Skin of body (tissue), 2 donors: ENCODE data around the gene FKBP7. TPM values are rescaled to one million over a fixed set of nuclear protein-coding genes. Genes with fewer than 3 reads are reported as not detected.
A peak's percentile ranks its signal among the peaks of the same experiment; 100 is the strongest.
"Not testable (repeated sequence)": the region's sequence is repeated elsewhere in the genome, so short reads cannot be mapped to it uniquely, and the experiment has no call there.

ENCODE experiments used
- DNase-seq: peaks from one replicate; lab custom pipeline; 2025; lab: John Stamatoyannopoulos, UW
- total RNA-seq: library from RNA; depleted of rRNA; stranded (reverse); fragments of >200 nt; gene quantifications from one replicate; pipeline ENCODE4 v1.2.3, GENCODE V29; 2014

FKBP7 gene
- total RNA-seq, 1 donor from 2014 or later, result 55.9 TPM

DNA sequence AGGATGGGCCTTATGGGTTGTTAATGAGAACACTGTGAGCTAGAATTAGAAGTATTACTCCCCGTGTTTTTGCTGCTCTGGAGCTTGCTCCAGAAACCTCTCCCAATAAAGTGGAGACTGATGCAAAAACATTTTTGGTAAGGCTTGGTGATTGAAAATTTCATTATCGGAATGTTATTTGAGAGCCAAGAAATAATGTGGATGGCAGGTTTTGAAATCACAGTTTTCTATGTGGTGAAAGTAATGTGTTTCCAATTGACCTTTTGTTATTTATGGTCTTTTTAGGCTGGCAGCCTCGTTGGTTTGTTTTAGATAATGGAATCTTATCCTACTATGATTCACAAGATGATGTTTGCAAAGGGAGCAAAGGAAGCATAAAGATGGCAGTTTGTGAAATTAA lies 7.0 kb upstream of the FKBP7 start:
- no peak for DNase-seq

DNA sequence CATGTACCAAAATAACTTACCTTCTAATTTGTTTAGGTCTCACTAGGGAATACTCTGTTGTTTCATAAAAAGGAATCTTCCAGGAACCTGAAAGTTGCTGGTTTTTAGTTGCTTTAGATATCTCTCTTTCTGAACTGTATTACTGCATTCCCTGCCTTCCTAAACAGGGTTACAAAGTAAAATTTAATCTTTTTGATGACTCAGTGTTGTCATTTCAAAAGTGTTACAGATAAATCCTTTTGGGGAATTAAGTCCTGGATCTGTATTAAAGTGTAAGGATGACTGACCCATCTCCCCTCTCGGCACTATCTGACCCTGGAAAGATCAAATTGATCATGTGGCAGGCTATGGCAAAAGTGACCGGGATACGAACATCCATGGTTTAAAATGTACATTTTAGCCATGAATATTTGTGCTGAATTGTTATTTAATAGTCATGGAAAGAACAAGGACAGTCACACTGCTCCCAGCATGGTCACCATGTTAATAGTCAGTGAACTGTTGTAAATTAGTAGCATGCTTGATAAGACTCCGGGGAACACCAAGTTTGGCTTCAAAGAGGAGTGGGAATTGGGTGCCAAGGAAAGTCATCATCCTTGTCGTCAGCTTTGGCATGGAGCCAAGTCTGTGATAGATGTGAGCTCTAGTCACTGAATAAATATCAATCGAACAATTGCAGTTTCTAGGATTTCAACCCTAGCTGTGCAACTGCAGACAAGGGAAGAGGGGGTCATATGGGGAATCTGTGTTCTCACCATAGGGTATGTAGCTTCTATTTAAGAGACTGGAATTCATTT lies 6.0 kb upstream of the FKBP7 start:
- DNase-seq, result no peak

DNA sequence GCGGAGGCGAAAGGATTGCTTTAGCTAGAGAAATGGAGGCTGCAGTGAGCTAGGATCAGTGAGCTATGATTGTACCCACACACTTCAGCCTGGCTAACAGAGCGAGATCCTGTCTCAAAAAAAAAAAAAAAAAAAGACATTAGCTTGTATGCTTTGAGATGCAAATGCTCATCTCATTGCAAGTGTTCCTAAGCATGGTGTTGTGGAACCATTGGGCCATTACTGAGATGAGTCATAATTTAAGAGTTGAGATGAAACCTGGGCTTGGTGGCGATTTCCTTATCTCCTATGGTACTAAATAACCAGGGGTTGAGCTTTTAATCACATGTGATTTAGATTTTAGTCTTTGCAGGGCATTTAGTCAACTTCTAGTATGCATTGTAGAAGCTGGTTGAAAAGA lies 4.0 kb upstream of the FKBP7 start:
- DNase-seq, result no peak

DNA sequence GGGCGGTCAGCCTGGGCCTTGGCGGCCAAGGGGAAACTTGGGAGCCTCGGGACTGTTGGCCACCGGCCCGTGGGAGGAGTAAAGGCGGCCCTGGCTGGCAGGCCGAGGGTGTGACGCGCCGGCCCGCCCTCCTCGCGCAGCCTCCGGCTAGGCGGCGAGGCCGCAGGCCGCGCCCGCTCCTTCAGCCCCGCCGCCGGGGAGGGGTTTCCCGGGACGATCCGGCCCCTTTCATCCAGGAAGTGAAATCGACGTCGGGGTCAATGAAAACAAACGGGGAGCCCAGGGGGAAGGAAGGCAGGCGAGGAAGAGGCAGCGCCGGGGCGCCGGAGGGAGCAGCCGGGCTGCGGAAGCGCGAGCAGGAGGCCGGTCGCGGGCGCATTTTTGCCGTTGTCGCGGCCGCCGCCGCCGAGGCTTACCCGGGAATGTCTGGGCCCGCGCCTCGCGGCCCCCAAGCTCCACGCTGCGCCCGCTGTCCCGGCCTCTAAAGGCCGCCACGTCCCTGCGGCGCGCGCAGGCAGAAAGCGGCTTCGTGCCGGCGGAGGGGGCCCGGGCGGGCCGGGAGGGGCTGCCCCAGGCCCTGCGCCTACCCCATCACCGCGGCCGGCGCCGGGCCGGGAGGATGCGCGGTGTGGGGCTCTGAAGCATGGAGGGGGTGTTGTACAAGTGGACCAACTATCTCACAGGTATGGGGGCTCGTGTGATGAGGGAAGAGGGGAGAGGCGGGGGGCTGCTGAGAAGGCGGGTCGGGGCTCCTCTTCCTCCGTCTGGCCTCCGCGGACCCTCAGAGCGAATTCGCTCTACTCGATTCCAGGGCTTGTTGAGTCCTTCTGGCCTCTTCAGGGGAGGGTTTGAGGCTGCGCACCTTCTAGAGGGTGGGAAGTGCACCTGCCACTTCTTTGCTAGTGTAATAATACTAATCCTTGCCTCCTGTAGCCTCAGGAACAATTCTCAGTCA lies 2.1 kb upstream of the FKBP7 start, which contains the start of gene PLEKHA3:
Gene PLEKHA3, plus strand, starts transcription at position 231 of the 955 bp plus-strand sequence. Its CDS starts 413 bp downstream, at position 644.
- DNase-seq, result peak; percentile 88

DNA sequence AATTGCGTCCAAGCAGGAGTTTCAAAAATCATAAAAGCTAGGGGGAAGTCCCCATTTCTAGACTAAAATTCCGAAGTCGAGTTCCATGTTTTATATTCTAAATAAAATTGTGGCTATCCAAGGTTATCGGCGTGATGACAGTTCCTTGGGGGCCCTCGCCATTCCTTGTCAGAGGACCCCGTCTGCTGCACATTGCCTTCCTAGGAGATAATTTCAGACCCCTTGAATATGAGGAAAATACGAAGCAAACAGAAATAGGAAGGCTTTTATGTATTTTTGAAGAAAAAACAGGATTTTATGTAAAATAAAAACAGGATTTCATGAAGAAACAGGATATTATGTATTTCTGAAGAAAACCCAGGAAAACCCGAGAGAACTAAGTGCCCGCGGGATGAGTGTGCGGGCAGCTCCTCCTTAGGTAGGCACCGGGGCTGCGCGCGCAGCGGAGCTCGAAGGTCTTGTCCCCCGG lies 1.4 kb upstream of the FKBP7 start:
- DNase-seq, result no peak

DNA sequence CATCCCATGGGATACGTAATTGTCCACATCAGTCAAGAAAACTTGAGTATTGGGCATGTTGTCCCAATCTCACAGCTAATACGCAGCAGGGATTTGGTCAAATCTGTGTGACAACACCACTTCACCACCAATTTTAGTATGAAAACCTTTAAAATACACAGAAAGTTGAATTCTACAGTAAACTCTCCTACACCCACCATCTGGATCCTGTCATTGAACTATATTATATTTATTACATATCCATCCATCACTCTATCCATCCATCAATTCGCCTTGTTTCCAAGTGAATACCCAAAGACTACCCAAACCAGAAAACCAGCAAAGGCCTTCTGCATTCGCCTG lies 846 bp upstream of the FKBP7 start:
- DNase-seq, result no peak

DNA sequence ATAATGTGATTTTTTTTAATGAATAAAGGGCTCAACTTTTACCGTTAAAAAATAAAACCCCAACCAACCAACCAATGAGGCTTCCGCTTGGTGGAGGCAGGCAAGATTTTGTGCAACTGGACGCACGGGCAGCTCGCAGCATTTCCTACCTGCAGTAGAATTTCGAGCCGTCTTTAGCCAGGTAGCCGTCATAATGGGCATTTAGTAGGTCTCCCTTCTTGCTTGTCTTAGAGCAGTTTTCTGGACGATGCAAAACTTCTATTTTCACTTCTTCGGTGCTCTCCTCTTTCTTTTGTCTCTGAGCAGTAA lies 316 bp downstream of the FKBP7 start:
- no peak for DNase-seq

DNA sequence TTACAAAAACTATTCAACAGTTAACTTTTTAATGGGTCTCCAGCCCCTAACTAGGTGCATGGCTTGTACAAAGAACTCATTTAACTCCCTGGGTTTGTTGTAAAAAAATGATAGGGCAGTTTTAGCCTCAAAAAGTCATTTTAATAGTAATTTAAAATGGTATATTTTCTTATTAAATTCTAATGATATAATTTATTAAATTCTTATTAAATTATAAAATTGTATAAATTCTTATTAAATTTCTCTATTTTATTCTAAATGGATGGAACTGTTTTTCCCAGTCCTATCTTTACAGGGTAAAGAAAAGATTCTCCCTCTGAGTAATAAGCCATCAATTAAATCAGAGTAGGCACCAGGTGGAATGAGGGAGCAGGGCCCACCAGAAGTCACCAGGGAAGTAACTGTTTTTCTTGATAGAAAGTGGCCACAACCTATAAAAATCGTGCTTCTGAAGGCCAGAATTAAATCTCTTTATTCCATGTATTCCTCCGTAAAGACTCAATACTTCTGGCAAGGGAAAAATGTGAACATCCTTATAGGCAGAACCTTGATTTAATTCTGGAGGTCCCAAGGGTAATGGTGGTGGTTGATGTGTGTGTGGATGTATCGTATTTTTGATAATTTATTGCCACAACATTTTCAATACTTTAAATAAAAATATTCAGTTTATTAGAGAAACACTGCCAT lies 814 bp downstream of the FKBP7 start:
- DNase-seq, result peak; percentile 37

DNA sequence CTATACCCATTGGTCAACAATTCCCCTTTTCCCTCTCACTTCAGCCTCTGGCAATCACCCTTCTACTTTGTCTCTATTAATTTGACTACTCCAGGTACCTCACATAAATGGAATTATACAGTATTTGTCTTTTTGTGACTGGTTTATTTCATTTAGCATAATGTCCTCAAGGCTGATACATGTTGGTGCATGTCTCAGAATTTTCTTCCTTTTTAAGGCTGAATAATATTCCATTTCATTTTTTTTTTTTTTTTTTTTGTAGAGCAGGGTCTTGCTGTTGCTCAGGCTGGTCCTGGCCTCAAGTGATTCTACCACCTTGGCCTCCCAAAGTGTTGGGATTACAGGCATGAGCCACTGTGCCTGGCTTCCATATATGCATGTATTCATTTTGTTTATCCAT lies 1.9 kb downstream of the FKBP7 start:
- no peak for DNase-seq

DNA sequence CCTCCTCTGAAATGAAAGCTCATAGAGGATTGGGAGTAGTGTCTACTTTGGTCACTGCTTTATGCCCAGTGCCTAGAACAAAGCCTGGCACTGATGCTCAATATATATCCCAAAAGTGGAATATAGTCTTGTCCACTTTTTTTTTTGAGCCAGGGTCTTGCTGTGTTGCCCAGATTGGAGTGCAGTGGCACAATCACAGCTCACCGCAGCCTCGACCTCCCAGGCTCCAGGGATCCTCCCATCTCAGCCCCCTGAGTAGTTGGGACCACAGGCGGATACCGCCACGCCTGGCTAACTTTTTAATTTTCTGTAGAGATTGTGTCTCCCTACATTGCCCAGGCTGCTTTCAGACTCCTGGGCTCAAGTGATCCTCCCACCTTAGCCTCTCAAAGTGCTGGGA lies 3.8 kb downstream of the FKBP7 start:
- no peak for DNase-seq

DNA sequence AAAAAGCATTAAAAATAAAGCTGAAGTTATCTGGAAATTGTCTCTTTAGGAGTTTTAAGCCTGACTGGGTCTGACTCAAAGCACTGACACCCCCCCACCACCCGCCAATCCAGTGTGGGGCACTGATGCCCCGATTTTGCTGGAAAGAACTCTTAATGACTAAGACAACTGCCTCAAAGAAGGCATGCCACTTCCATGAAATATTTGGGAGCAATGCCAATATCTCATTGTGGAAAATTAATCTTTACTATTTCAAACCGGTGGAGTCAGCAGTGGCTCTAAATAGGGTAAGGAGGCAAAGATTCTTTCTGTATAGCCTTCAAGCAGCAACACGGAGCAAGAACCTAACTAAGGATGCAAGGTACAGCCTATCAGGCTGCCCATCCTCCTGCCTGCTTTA lies 4.5 kb downstream of the FKBP7 start:
- no peak for DNase-seq

DNA sequence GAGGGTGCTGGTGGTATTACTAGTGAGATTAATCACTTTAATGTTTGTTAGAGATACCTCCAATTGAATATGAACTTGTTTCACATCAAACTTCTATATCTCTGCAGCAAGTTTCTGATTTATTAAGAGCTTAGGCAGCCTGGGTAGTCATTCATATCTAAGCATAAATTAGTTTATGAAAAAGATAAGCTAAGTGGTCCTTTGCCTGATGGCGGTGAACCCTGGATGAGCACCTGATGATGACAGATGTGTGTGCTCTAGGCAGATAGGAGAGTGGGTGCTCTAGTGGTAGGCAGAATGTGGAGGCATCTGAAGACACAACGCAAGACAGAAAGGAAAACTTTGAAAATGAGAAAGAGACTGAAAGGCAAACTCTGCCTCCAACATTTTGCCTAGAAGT lies 5.0 kb downstream of the FKBP7 start:
- DNase-seq, result no peak

DNA sequence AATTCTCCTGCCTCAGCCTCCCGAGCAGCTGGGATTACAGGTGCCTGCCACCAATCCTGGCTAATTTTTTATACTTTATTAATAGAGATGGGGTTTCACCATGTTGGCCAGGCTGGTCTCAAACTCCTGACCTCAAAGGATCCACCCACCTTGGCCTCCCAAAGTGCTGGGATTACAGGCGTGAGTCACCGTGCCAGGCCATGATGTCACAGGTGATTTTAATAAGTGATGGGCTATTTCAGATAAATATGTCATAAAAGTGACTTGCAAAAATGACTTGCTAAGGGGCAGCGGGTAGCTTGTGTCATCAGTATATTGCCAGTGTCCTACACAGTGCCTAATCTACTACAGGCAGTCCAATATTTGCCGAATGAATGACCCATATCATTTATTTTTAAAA lies 7.1 kb downstream of the FKBP7 start:
- DNase-seq, result not testable (repeated sequence)

DNA sequence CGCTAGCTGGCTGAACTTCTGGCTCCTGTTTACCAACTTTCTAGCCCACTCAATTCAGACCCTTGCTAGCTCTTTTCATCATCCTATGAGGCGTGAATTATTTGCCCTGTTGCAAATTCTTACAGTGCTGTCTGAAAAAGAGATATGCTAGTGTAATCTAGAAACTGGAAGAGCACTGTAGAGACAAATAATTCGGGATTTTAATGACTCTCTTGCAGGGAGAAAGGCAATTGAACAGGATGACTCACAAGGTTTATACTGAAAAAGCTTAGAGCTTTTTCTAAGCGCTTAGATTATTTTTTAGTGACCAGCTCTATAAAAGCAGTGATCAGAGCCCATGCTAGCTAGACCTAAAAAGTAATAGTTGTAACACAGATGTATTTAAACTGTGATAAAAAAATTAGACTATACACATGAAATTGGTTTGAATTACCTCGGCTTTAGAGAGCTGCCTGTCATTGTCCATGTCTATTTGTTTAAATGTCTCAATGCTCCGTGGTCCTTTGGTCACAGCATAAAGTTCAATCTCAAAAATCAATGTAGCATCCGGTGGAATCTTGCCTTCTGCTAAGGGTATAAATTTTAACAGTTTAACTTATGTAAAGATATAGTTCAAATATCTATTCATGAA lies 9.1 kb downstream of the FKBP7 start:
- DNase-seq, result no peak

DNA sequence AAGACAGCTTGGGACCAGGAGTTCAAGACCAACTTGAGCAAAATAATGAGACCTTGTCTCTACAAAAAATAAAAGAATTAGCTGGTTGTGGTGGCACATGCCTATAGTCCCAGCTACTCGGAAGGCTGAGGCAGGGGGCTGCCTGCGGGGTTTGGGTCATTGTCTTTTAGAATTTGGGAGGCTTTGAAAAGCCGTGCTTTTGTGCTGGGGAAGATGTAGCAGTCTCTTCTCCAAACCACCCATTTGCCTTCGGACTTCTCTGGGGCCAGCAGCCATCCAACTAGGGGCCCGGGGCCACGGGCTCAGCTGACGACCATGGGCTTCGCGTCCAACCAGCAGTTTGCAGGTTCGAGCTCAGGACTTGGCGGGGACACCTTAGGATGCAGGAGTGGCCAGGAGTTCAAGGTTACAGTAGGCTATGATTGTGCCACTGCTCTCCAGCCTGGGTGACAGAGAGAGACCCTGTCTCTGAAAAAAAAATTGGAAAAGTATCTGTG lies 21.0 kb downstream of the FKBP7 start:
- no peak for DNase-seq

DNA sequence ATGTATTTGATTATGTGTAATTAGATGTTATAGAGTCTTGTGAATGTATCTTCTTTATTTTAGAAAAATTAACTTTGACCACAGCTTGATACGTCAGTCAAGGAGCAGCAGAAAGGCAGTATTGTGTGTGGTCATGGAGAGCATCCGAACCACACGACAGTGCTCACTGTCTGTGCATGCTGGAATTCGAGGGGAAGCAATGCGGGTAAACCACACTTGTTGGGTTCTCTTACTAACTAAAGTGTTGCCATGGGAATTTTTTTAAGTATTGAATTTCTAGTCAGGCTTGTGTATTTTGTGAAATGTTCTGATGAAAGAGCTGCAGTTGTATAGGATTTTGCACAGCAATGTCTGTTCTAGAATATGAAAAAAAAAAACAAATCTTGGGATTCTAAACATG lies 22.5 kb downstream of the FKBP7 start:
- no peak for DNase-seq

DNA sequence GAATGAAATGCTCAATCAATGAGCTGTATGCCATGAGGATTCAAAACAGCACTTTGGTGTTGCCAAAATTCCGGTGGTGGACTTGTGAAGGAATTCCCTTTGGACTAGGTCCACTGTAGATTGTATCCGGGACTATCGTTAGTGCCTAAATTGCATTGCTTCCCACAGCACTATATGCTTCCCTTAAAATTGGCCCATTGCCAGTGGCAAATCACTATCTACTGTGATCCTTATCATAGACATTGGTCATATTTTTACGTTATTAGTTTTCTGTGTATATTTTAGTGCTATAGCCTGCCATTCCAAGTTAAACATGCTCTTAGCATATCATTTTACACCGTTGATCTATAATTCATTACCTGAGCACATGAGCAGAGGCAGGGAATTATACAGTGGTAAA lies 25.5 kb downstream of the FKBP7 start:
- DNase-seq, result no peak

DNA sequence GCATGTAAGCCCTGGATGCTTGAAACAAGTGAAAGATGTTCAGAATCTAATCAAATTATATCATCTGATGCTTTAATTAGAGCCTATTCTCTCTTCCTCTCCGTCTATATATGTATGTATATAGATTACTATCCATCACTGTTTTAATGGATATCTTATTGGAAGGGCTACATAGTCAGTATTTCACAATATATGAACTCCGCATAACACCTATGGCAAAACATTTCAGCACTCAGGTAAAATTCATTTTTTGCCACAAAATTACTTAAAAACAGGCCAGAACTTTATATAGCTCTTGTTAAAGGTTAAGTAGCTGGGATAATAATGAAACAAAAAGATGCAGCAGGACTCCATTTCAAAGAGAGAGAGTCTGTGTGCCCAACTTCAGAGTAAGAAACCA lies 26.1 kb downstream of the FKBP7 start:
- DNase-seq, result no peak

DNA sequence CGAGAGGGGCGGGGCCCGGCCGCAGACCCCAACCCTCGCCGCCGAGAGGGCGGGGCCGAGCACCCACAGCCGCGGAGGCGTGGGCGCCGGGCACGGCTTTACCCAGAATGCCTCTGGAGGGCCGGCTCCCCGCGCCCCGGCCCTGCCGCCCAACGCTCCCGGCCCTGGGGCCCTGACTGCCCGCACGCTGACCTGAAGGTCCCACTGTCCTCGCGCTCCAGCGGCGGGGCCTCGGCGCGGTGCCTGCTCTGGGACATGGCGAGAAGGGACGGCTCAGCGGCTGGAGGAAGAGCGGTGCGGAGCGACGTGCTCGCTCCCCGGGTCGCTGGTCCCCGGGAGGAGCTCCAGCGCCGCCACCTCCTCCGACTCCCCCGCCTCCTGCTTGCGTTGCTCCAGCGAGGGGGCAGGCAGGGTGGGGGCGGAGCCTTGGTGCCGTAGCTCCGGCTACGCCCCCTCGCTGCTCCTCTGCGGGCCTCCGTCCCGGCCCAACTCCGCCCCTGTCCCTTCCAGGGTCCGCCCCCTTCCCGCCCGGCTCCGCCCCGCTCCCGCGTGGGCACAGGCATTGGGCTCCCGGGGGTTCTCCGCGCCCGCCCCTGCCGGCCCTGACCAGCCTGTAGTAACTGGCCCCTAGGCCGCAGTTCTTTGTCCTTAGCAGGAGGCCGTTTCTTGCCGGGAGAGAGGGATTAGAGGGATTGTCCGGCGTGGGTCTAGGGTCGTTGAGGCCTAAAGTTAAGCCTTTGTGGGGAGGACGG lies 27.4 kb downstream of the FKBP7 start, which contains the start of the genes PJVK and PRKRA:
Gene PJVK, plus strand, starts transcription at position 605 of the 752 bp plus-strand sequence. CDS start 2,032 bp downstream, outside the sequence.
Gene PRKRA, minus strand, starts transcription at position 402 of the 752 bp plus-strand sequence. Its CDS starts 145 bp downstream, at position 257.
- peak; percentile 98 for DNase-seq

DNA sequence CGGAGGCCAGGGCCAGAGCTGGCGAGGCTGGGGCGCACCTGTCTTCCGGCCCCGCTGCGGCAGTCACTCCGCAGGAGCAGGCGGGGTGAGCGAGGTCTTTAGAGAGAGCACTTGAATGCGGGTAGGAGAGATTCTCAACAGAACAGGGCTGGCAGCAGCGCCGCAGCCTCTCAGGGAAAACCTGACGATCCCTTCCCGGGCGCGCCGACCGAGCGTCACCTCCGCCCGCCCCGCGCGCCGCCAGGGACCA lies 28.0 kb downstream of the FKBP7 start:
- no peak for DNase-seq
